ENCODE measurements around the gene SFMBT1.

DNA sequence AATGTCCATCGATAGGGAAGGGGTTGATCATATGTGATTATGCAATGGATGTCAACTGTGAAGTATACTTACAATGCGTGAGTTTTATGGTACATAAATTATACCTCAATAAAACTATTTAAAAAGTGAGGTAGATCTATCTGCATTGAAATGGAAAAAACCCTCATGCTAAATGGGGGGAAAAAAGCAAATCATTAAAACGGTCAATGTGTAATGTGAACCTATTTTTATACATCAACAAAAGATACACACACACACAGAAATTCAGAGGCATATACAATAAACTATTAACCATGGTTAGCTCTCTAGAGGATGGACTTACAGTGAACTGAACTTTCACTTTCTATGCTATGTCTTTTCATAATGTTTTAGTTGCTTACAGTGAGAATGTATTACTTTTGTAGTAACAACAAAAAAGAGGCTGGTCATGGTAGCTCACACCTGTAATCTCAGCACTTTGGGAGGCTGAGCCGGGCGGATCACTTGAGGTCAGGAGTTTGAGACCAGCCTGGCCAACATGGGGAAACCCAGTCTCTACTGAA, 171.6 kb downstream of the SFMBT1 start:
- TF ChIP-seq, protein P1, sequence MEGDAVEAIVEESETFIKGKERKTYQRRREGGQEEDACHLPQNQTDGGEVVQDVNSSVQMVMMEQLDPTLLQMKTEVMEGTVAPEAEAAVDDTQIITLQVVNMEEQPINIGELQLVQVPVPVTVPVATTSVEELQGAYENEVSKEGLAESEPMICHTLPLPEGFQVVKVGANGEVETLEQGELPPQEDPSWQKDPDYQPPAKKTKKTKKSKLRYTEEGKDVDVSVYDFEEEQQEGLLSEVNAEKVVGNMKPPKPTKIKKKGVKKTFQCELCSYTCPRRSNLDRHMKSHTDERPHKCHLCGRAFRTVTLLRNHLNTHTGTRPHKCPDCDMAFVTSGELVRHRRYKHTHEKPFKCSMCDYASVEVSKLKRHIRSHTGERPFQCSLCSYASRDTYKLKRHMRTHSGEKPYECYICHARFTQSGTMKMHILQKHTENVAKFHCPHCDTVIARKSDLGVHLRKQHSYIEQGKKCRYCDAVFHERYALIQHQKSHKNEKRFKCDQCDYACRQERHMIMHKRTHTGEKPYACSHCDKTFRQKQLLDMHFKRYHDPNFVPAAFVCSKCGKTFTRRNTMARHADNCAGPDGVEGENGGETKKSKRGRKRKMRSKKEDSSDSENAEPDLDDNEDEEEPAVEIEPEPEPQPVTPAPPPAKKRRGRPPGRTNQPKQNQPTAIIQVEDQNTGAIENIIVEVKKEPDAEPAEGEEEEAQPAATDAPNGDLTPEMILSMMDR (IDR thresholded peaks at IDR 0.05), result no peak
- no peak for TF ChIP-seq POLR2A (IDR thresholded peaks at IDR 0.05)

All from right lobe of liver (tissue), 4 donors.